WTC11 (cell line): ENCODE measurements around the gene EPHB3. TPM values are rescaled to one million over a fixed set of nuclear protein-coding genes. Genes with fewer than 3 reads are reported as not detected.

Source experiments
- ATAC-seq: fragments of 200-7000 bp; cut with Tn5 transposase; 2 replicates; pipeline ENCODE4 v1.10.0; 2021; ENCODE audit warnings: mild to moderate bottlenecking, moderate library complexity
- CTCF ChIA-PET: fragments of 300-600 bp; sonication (Branson Sonifier 250); formaldehyde crosslinking; loops from one replicate; lab custom pipeline; 2021; ENCODE audit warnings: antibody characterized with exemption; lab: Charles Lee
- POLR2A ChIA-PET: fragments of 350-600 bp; sonication (Branson Sonifier 250); formaldehyde crosslinking; loops from one replicate; lab custom pipeline; 2021; ENCODE audit warnings: antibody characterized with exemption; lab: Charles Lee
- DNase-seq: peaks from one replicate; pipeline ENCODE4 v3.0.0; 2021; ENCODE audit warnings: low spot score
- H3K27ac Mint-ChIP-seq: 2 replicates; pipeline ENCODE4 v1.8.0; 2021; ENCODE audit warnings: mixed read lengths
- H3K27me3 Mint-ChIP-seq: 2 replicates; pipeline ENCODE4 v1.8.0; 2021; ENCODE audit warnings: low read depth, mild to moderate bottlenecking, moderate library complexity, mixed read lengths
- H3K36me3 Mint-ChIP-seq: 2 replicates; pipeline ENCODE4 v1.8.0; 2021; ENCODE audit warnings: mixed read lengths
- H3K4me1 Mint-ChIP-seq: 2 replicates; pipeline ENCODE4 v1.8.0; 2022; ENCODE audit warnings: mixed read lengths
- H3K4me3 Mint-ChIP-seq: 2 replicates; pipeline ENCODE4 v1.8.0; 2021; ENCODE audit warnings: mild to moderate bottlenecking, moderate library complexity, mixed read lengths
- H3K9me3 Mint-ChIP-seq: 2 replicates; pipeline ENCODE4 v1.8.0; 2021; ENCODE audit warnings: mixed read lengths
- ATF1 ChIP-seq: sonication (generic); formaldehyde crosslinking; IDR thresholded peaks from 2 replicates; pipeline ENCODE4 v1.8.1; 2023; ENCODE audit warnings: mild to moderate bottlenecking, moderate library complexity, missing genetic modification reagents
- CDX4 ChIP-seq: fragments of 250-450 bp; sonication (Bioruptor Pico); IDR thresholded peaks from 2 replicates; pipeline ENCODE4 v1.9.0; 2021; ENCODE audit warnings: moderate library complexity, mild to moderate bottlenecking, inconsistent platforms, borderline replicate concordance
- ETV6 ChIP-seq: sonication (generic); formaldehyde crosslinking; IDR thresholded peaks from 2 replicates; pipeline ENCODE4 v1.8.1; 2022; ENCODE audit warnings: mild to moderate bottlenecking, missing genetic modification reagents
- FOXK1 ChIP-seq: sonication (generic); formaldehyde crosslinking; IDR thresholded peaks from 2 replicates; pipeline ENCODE4 v1.8.0; 2022; ENCODE audit warnings: mild to moderate bottlenecking, moderate library complexity, missing genetic modification reagents
- FOXP1 ChIP-seq: sonication (generic); formaldehyde crosslinking; IDR thresholded peaks from 2 replicates; pipeline ENCODE4 v1.8.0; 2022; ENCODE audit warnings: missing genetic modification reagents, mild to moderate bottlenecking, moderate library complexity, borderline replicate concordance
- FOXP4 ChIP-seq: sonication (generic); formaldehyde crosslinking; IDR thresholded peaks from 2 replicates; pipeline ENCODE4 v1.8.0; 2022; ENCODE audit warnings: mild to moderate bottlenecking, missing genetic modification reagents
- IRF2 ChIP-seq: sonication (generic); formaldehyde crosslinking; IDR thresholded peaks from 2 replicates; pipeline ENCODE4 v1.8.0; 2022; ENCODE audit warnings: low read depth, missing genetic modification reagents, borderline replicate concordance
- JUN ChIP-seq: sonication (generic); formaldehyde crosslinking; IDR thresholded peaks from 2 replicates; pipeline ENCODE4 v1.8.0; 2023; ENCODE audit warnings: mild to moderate bottlenecking, missing genetic modification reagents
- MXD4 ChIP-seq: fragments of 250-450 bp; sonication (Bioruptor Pico); IDR thresholded peaks from 2 replicates; pipeline ENCODE4 v1.8.0; 2021; ENCODE audit warnings: mild to moderate bottlenecking, moderate library complexity, borderline replicate concordance
- NFATC4 ChIP-seq: fragments of 250-450 bp; sonication (Bioruptor Pico); IDR thresholded peaks from 2 replicates; pipeline ENCODE4 v1.9.0; 2021; ENCODE audit warnings: mild to moderate bottlenecking
- NFYB ChIP-seq: sonication (generic); formaldehyde crosslinking; conservative IDR thresholded peaks from 2 replicates; pipeline ENCODE4 v1.8.0; 2022; ENCODE audit warnings: low read depth, missing genetic modification reagents
- NR1H2 ChIP-seq: sonication (generic); formaldehyde crosslinking; IDR thresholded peaks from 2 replicates; pipeline ENCODE4 v1.9.0; 2021; ENCODE audit warnings: mild to moderate bottlenecking, moderate library complexity, missing genetic modification reagents
- NR3C1 ChIP-seq: sonication (generic); formaldehyde crosslinking; conservative IDR thresholded peaks from 2 replicates; pipeline ENCODE4 v1.8.1; 2023; ENCODE audit warnings: low read depth, mild to moderate bottlenecking, missing genetic modification reagents
- PREB ChIP-seq: sonication (generic); formaldehyde crosslinking; IDR thresholded peaks from 2 replicates; pipeline ENCODE4 v1.8.1; 2022; ENCODE audit warnings: mild to moderate bottlenecking, missing genetic modification reagents, moderate library complexity, borderline replicate concordance
- TCF7 ChIP-seq: sonication (generic); formaldehyde crosslinking; IDR thresholded peaks from 2 replicates; pipeline ENCODE4 v1.8.0; 2022; ENCODE audit warnings: mild to moderate bottlenecking, low read depth, missing genetic modification reagents, moderate library complexity
- TEAD4 ChIP-seq: sonication (generic); formaldehyde crosslinking; IDR thresholded peaks from 2 replicates; pipeline ENCODE4 v1.8.0; 2022; ENCODE audit warnings: mild to moderate bottlenecking, missing genetic modification reagents
- TP53 ChIP-seq: sonication (generic); formaldehyde crosslinking; IDR thresholded peaks from 2 replicates; pipeline ENCODE4 v1.8.1; 2023; ENCODE audit warnings: mild to moderate bottlenecking, missing genetic modification reagents
- ZNF121 ChIP-seq: sonication (generic); formaldehyde crosslinking; IDR thresholded peaks from 2 replicates; pipeline ENCODE4 v1.8.0; 2023; ENCODE audit warnings: missing genetic modification reagents
- ZNF232 ChIP-seq: sonication (generic); formaldehyde crosslinking; IDR thresholded peaks from 2 replicates; pipeline ENCODE4 v1.8.0; 2022; ENCODE audit warnings: mild to moderate bottlenecking, missing genetic modification reagents
- ZSCAN18 ChIP-seq: fragments of 250-450 bp; sonication (Bioruptor Pico); IDR thresholded peaks from 2 replicates; pipeline ENCODE4 v2.1.2; 2022; ENCODE audit warnings: mild to moderate bottlenecking, moderate library complexity
- total RNA-seq: library from RNA; stranded (reverse); gene quantifications from 3 replicates; pipeline ENCODE4 v1.2.3, GENCODE V29; 2021
- TF ChIP-seq, protein P1 (sequence below): sonication (generic); formaldehyde crosslinking; IDR thresholded peaks from 2 replicates; pipeline ENCODE4 v1.8.1; 2022; ENCODE audit warnings: mild to moderate bottlenecking, moderate library complexity, missing genetic modification reagents

EPHB3 gene
- total RNA-seq, 1 experiment from 2014 or later = 11.4 TPM

GRCh38 chr3:184541886-184542562 lies 19.6 kb upstream of the EPHB3 start:
- ATAC-seq (peak; percentile 8; the same call in 1 of the 2 replicates), DNase-seq (no peak)
- peaks cover 6% of the 10 kb centered on the region for H3K27me3 Mint-ChIP-seq
- no peaks in the 10 kb centered on the region for H3K36me3 Mint-ChIP-seq
- TF ChIP-seq NR3C1 (CRISPR knock-in tag) = no peak
- no peak for TF ChIP-seq ETV6 (CRISPR knock-in tag)
- no peak for TF ChIP-seq TP53
- TF ChIP-seq MXD4 (CRISPR knock-in tag) = no peak
- no peak for TF ChIP-seq FOXP4 (CRISPR knock-in tag)
- no peak for TF ChIP-seq NR1H2 (CRISPR knock-in tag)
- TF ChIP-seq, protein P1, sequence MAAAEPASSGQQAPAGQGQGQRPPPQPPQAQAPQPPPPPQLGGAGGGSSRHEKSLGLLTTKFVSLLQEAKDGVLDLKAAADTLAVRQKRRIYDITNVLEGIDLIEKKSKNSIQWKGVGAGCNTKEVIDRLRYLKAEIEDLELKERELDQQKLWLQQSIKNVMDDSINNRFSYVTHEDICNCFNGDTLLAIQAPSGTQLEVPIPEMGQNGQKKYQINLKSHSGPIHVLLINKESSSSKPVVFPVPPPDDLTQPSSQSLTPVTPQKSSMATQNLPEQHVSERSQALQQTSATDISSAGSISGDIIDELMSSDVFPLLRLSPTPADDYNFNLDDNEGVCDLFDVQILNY = no peak
- no peak for TF ChIP-seq JUN (CRISPR knock-in tag)
- TF ChIP-seq TCF7 (CRISPR knock-in tag) = no peak
- TF ChIP-seq IRF2 (CRISPR knock-in tag) = no peak
- no peak for TF ChIP-seq ZNF232 (CRISPR knock-in tag)
- TF ChIP-seq NFATC4 = no peak
- no peak for TF ChIP-seq NFYB (CRISPR knock-in tag)
- no peak for TF ChIP-seq ZNF121
- TF ChIP-seq FOXK1 (CRISPR knock-in tag) = no peak
- no peak for TF ChIP-seq CDX4 (CRISPR knock-in tag)
- TF ChIP-seq FOXP1 = no peak
- no peak for TF ChIP-seq ATF1 (CRISPR knock-in tag)
- peaks cover 39% of the 10 kb centered on the region for H3K4me1 Mint-ChIP-seq
- no peaks in the 10 kb centered on the region for H3K9me3 Mint-ChIP-seq
- ChIA-PET CTCF (interaction anchor here (0.5 to 8.3 kb wide), 37 partner anchors 8 to 236 kb away, joined by 3 to 183 read pairs (median 5); partner anchors contain the start of genes CHRD, CLCN2 and POLR2H), POLR2A (interaction anchor here (0.6 to 1.3 kb wide), 4 partner anchors 16 to 174 kb away, joined by 3 to 4 read pairs (median 4); no protein-coding TSS in a partner anchor)
- H3K4me3 Mint-ChIP-seq = no peak overlapping the region
- H3K27ac Mint-ChIP-seq = no peak overlapping the region

GRCh38 chr3:184542577-184542976 lies 19.0 kb upstream of the EPHB3 start:
- no peak overlapping the region for H3K4me3 Mint-ChIP-seq
- TF ChIP-seq TEAD4 (no peak), ZSCAN18 (no peak), TCF7 (CRISPR knock-in tag) (no peak), IRF2 (CRISPR knock-in tag) (no peak), PREB (no peak)
- TF ChIP-seq, protein P1 = no peak
- H3K27me3 Mint-ChIP-seq = peaks cover 6% of the 10 kb centered on the region
- H3K4me1 Mint-ChIP-seq = peaks cover 39% of the 10 kb centered on the region
- ChIA-PET CTCF (interaction anchor here (0.6 to 8.3 kb wide), 26 partner anchors 8 to 236 kb away, joined by 3 to 183 read pairs (median 8); partner anchors contain the start of genes CHRD, CLCN2 and POLR2H), POLR2A (interaction anchor here (0.6 kb wide), 1 partner anchor 154 kb away, joined by 3 read pairs; no protein-coding TSS in a partner anchor)
- H3K9me3 Mint-ChIP-seq = no peaks in the 10 kb centered on the region
- no peak overlapping the region for H3K27ac Mint-ChIP-seq
- no peak for ATAC-seq
- DNase-seq = no peak
- no peaks in the 10 kb centered on the region for H3K36me3 Mint-ChIP-seq
